HG03175 (cell line): ENCODE measurements around the gene SKIDA1.

Source experiments
- ATAC-seq: cut with Tn5 transposase; IDR thresholded peaks from one replicate; pipeline ENCODE4 v1.9.1; 2021; ENCODE audit warnings: mild to moderate bottlenecking, moderate library complexity; ENCODE audit not compliant: unreplicated experiment

The SKIDA1 gene

GRCh38 chr10:21517134-21518031 lies 8.1 kb downstream of the SKIDA1 start:
- peak; percentile 57 for ATAC-seq

- peak; percentile 59 for ATAC-seq
Measured at GRCh38 chr10:21516242-21517131, 9.0 kb downstream of the SKIDA1 start.

- no peak for ATAC-seq
Measured at GRCh38 chr10:21515361-21516241, 9.9 kb downstream of the SKIDA1 start.

- ATAC-seq, result no peak
Measured at GRCh38 chr10:21514818-21515351, 10.6 kb downstream of the SKIDA1 start.

- ATAC-seq, result no peak
Measured at GRCh38 chr10:21514129-21514817, 11.2 kb downstream of the SKIDA1 start.

- ATAC-seq, result no peak
Measured at GRCh38 chr10:21513405-21513788, 12.1 kb downstream of the SKIDA1 start.

GRCh38 chr10:21512573-21513404 lies 12.7 kb downstream of the SKIDA1 start:
- ATAC-seq, result no peak

GRCh38 chr10:21511946-21512572 lies 13.4 kb downstream of the SKIDA1 start:
- ATAC-seq, result no peak

GRCh38 chr10:21511095-21511570 lies 14.3 kb downstream of the SKIDA1 start:
- ATAC-seq, result no peak

GRCh38 chr10:21510241-21511094 lies 15.0 kb downstream of the SKIDA1 start:
- no peak for ATAC-seq

- ATAC-seq, result no peak
Measured at GRCh38 chr10:21509341-21510240, 15.9 kb downstream of the SKIDA1 start.

GRCh38 chr10:21508706-21509331 lies 16.7 kb downstream of the SKIDA1 start:
- ATAC-seq, result no peak

- ATAC-seq, result no peak
Measured at GRCh38 chr10:21507150-21507549, 18.3 kb downstream of the SKIDA1 start.

- ATAC-seq, result no peak
Measured at GRCh38 chr10:21506351-21506750, 19.1 kb downstream of the SKIDA1 start.

GRCh38 chr10:21505711-21506278 lies 19.7 kb downstream of the SKIDA1 start:
- ATAC-seq, result no peak

- no peak for ATAC-seq
Measured at GRCh38 chr10:21503542-21503941, 21.9 kb downstream of the SKIDA1 start.
